Esophagus squamous epithelium (tissue), 5 donors: ENCODE measurements around the gene NOL9. TPM values are rescaled to one million over a fixed set of nuclear protein-coding genes. Genes with fewer than 3 reads are reported as not detected.

Source experiments
- DNase-seq: peaks from one replicate; lab custom pipeline; 2025; lab: John Stamatoyannopoulos, UW
- H3K27ac ChIP-seq, 4 donors: fragments of 200-600 bp; sonication (generic); one replicate each; pipeline ENCODE4 v1.5.1; 2016 to 2019; ENCODE audit warnings: mild to moderate bottlenecking in 1 of 4
- H3K27me3 ChIP-seq, 4 donors: fragments of 200-600 bp; sonication (generic); 1 replicate in 3 of 4; 2 replicates in 1 of 4; pipeline versions ENCODE4 v1.5.1 to v1.6.0; 2017 to 2021; ENCODE audit warnings: antibody characterized with exemption in 1 of 4
- H3K36me3 ChIP-seq, 3 donors: fragments of 200-600 bp; sonication (generic); one replicate each; pipeline ENCODE4 v1.5.1; 2016 to 2019
- H3K4me1 ChIP-seq, 3 donors: fragments of 200-600 bp; sonication (generic); one replicate each; pipeline ENCODE4 v1.5.1; 2017 to 2019
- H3K4me3 ChIP-seq, 4 donors: fragments of 200-600 bp; sonication (generic); 1 replicate in 3 of 4; 2 replicates in 1 of 4; pipeline ENCODE4 v1.5.1; 2016 to 2019; ENCODE audit warnings: mild to moderate bottlenecking in 2 of 4, moderate library complexity in 1 of 4
- H3K9me3 ChIP-seq, 3 donors: fragments of 200-600 bp; sonication (generic); one replicate each; pipeline ENCODE4 v1.5.1; 2016 to 2019
- CTCF ChIP-seq, 6 experiments: fragments of 450-650 bp in 4 of 6; fragments of 200-600 bp in 2 of 6; sonication (generic) in 2 of 6; IDR thresholded peaks; one replicate each; pipeline ENCODE4 v1.5.1; 2016 to 2019; ENCODE audit warnings: antibody characterized with exemption in 6 of 6, mild to moderate bottlenecking in 4 of 6, moderate library complexity in 4 of 6
- POLR2A ChIP-seq, 4 donors: fragments of 450-650 bp; IDR thresholded peaks; one replicate each; pipeline ENCODE4 v1.6.1; 2017; ENCODE audit warnings: antibody characterized with exemption in 4 of 4, mild to moderate bottlenecking in 4 of 4, moderate library complexity in 3 of 4
- WGBS, 2 donors: methylation state at CpG; one replicate each; pipeline ENCODE4 v1.1.5; 2018; 5-methylcytosine and 5-hydroxymethylcytosine counted together
- intact Hi-C: fragments of 100-400 bp; cut with DNase I; formaldehyde crosslinking; loops from one replicate; pipeline ENCODE4 v1.15.0; 2022
- total RNA-seq, 4 donors: library from RNA; depleted of rRNA; stranded (reverse); fragments of >200 nt; gene quantifications; one replicate each; pipeline ENCODE4 v1.1.0, GENCODE V29; 2016
- donor health status: DM: yes; HTN: yes; CAD: no.

Gene NOL9
- total RNA-seq, 4 donors from 2014 or later: 13.0 to 36.4 (median 22.3) TPM

DNA sequence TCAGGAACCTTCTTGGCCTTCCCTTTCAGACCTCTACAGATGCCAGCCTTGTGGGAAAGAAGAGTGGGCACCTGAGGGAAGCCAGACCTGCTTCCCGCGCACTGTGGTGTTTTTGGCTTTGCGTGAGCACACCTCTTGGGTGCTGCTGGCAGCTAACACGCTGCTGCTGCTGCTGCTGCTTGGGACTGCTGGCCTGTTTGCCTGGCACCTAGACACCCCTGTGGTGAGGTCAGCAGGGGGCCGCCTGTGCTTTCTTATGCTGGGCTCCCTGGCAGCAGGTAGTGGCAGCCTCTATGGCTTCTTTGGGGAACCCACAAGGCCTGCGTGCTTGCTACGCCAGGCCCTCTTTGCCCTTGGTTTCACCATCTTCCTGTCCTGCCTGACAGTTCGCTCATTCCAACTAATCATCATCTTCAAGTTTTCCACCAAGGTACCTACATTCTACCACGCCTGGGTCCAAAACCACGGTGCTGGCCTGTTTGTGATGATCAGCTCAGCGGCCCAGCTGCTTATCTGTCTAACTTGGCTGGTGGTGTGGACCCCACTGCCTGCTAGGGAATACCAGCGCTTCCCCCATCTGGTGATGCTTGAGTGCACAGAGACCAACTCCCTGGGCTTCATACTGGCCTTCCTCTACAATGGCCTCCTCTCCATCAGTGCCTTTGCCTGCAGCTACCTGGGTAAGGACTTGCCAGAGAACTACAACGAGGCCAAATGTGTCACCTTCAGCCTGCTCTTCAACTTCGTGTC is 24.5 kb upstream of the NOL9 start:
- TF ChIP-seq CTCF (IDR thresholded peaks at IDR 0.05) (no peak), POLR2A (IDR thresholded peaks at IDR 0.05) (no peak)
- Histone ChIP-seq H3K27me3 (no peaks in the 10 kb centered on the region), H3K4me3 (peak overlapping the region in 2 of 4 donors; percentile 79 to 99), H3K4me1 (peaks cover 20 to 42% (median 27%) of the 10 kb centered on the region in 3 donors), H3K27ac (peak overlapping the region; percentile 96 to 99 (median 98)), H3K9me3 (no peaks in the 10 kb centered on the region), H3K36me3 (peaks cover 0 to 10% (median 0%) of the 10 kb centered on the region in 3 donors)
- 83 to 98% methylated on average over 7 to 8 of the region's 14 CpGs for WGBS, 2 donors
- DNase-seq: no peak
- intact Hi-C loops: no loop called here

GRCh38 chr1:6577831-6578525 is 23.7 kb upstream of the NOL9 start:
- TF ChIP-seq POLR2A (IDR thresholded peaks at IDR 0.05) (no peak), CTCF (IDR thresholded peaks at IDR 0.05) (no peak)
- Histone ChIP-seq H3K27me3 (no peaks in the 10 kb centered on the region), H3K27ac (no peak overlapping the region), H3K9me3 (no peaks in the 10 kb centered on the region), H3K4me1 (peaks cover 20 to 36% (median 27%) of the 10 kb centered on the region in 3 donors), H3K36me3 (peaks cover 0 to 10% (median 0%) of the 10 kb centered on the region in 3 donors), H3K4me3 (no peak overlapping the region)
- intact Hi-C loops: no loop called here
- WGBS, 2 donors: 76 to 83% methylated on average over 5 to 6 of the region's 6 CpGs
- no peak for DNase-seq

DNA sequence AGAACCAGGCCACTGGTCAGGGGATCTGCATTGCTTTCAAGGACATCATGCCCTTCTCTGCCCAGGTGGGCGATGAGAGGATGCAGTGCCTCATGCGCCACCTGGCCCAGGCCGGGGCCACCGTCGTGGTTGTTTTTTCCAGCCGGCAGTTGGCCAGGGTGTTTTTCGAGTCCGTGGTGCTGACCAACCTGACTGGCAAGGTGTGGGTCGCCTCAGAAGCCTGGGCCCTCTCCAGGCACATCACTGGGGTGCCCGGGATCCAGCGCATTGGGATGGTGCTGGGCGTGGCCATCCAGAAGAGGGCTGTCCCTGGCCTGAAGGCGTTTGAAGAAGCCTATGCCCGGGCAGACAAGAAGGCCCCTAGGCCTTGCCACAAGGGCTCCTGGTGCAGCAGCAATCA is 20.5 kb upstream of the NOL9 start:
- Histone ChIP-seq H3K9me3 (peaks cover 0 to 6% (median 0%) of the 10 kb centered on the region in 3 donors), H3K4me1 (peaks cover 6 to 9% (median 8%) of the 10 kb centered on the region in 3 donors), H3K36me3 (no peaks in the 10 kb centered on the region), H3K27ac (no peak overlapping the region), H3K4me3 (no peak overlapping the region), H3K27me3 (no peaks in the 10 kb centered on the region)
- intact Hi-C loops: no loop called here
- TF ChIP-seq POLR2A (IDR thresholded peaks at IDR 0.05) (no peak), CTCF (IDR thresholded peaks at IDR 0.05) (no peak)
- no peak for DNase-seq
- 70% methylated on average over 2 of the region's 14 CpGs; no CpG with 5 or more reads in 1 of the 2 donors for WGBS, 2 donors

DNA sequence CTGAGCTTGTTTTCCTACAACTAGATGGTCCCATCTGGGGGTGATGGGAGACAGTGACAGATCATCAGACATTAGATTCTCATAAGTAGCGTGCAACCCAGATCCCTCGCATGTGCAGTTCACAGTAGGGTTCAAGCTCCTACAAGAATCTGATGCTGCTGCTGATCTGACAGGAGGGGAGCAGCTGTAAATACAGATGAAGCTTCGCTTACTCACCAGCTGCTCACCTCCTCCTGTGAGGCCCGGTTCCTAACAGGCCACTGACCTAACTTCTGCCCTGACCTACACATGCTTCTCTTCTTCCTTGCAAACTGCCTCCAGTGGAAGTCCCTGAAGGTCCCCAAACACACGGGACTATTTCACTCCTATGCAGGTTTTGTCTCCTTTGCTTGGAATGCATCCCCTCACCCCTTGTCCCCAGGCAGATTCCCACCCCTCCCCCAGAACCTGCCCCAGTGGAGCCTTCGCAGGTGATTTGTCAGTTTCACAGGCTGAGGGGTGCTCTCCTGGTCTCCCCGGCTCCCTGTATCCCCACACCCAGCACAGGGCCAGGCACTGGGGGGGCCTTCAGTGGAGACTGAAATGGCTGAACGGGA is 19.8 kb upstream of the NOL9 start:
- no peaks in the 10 kb centered on the region for H3K36me3 ChIP-seq
- WGBS, 2 donors: 56 to 61% methylated on average over 4 to 5 of the region's 8 CpGs
- intact Hi-C loops: no loop called here
- no peak for TF ChIP-seq POLR2A (IDR thresholded peaks at IDR 0.05)
- no peak for TF ChIP-seq CTCF (IDR thresholded peaks at IDR 0.05)
- H3K9me3 ChIP-seq: peaks cover 0 to 6% (median 0%) of the 10 kb centered on the region in 3 donors
- H3K4me1 ChIP-seq: peaks cover 2 to 4% (median 3%) of the 10 kb centered on the region in 3 donors
- no peak overlapping the region for H3K4me3 ChIP-seq
- DNase-seq: no peak
- H3K27me3 ChIP-seq: no peaks in the 10 kb centered on the region
- H3K27ac ChIP-seq: no peak overlapping the region
